Hepatocyte (in vitro differentiated cells): ENCODE results near the gene ZBTB7C. TPM values are rescaled to one million over a fixed set of nuclear protein-coding genes. Genes with fewer than 3 reads are reported as not detected.
A peak's percentile ranks its signal among the peaks of the same experiment; 100 is the strongest.

Experiments used
- DNase-seq: peaks from one replicate; pipeline ENCODE4 v3.0.0-alpha.2; 2016; ENCODE audit warnings: low spot score
- H2AFZ ChIP-seq: fragments of 200-600 bp; sonication (generic); 2 replicates; pipeline ENCODE4 v1.6.0; 2016; ENCODE audit warnings: antibody characterized with exemption, mild to moderate bottlenecking
- H3K27ac ChIP-seq: fragments of 200-600 bp; sonication (generic); 2 replicates; pipeline ENCODE4 v1.5.1; 2016; ENCODE audit warnings: mild to moderate bottlenecking
- H3K27me3 ChIP-seq: fragments of 200-600 bp; sonication (generic); 2 replicates; pipeline ENCODE4 v1.6.1; 2016
- H3K36me3 ChIP-seq: fragments of 200-600 bp; sonication (generic); replicated peaks from 2 replicates; pipeline ENCODE4 v1.5.1; 2016; ENCODE audit warnings: low read depth; ENCODE audit not compliant: insufficient read depth
- H3K4me1 ChIP-seq: fragments of 200-600 bp; sonication (generic); 2 replicates; pipeline ENCODE4 v1.5.1; 2016; ENCODE audit warnings: mild to moderate bottlenecking, moderate library complexity; ENCODE audit not compliant: insufficient read depth
- H3K4me2 ChIP-seq: fragments of 200-600 bp; sonication (generic); 2 replicates; pipeline ENCODE4 v1.6.0; 2016
- H3K4me3 ChIP-seq: fragments of 200-600 bp; sonication (generic); 2 replicates; pipeline ENCODE4 v1.5.1; 2016; ENCODE audit warnings: mild to moderate bottlenecking
- H3K79me2 ChIP-seq: fragments of 200-600 bp; sonication (generic); 2 replicates; pipeline ENCODE4 v1.6.0; 2017; ENCODE audit warnings: mild to moderate bottlenecking
- H3K9me2 ChIP-seq: fragments of 200-600 bp; sonication (generic); replicated peaks from 2 replicates; pipeline ENCODE4 v1.6.0; 2017; ENCODE audit warnings: mild to moderate bottlenecking; ENCODE audit not compliant: insufficient read depth
- H3K9me3 ChIP-seq: fragments of 200-600 bp; sonication (generic); 2 replicates; pipeline ENCODE4 v1.5.1; 2016; ENCODE audit warnings: low read depth, mild to moderate bottlenecking
- H4K20me1 ChIP-seq: fragments of 200-600 bp; sonication (generic); 2 replicates; pipeline ENCODE4 v1.6.0; 2016; ENCODE audit warnings: mild to moderate bottlenecking; ENCODE audit not compliant: insufficient read depth, poor library complexity, severe bottlenecking
- EZH2 ChIP-seq: fragments of 200-600 bp; sonication (generic); IDR thresholded peaks from 2 replicates; pipeline ENCODE4 v1.6.1; 2016; ENCODE audit warnings: antibody characterized with exemption, mild to moderate bottlenecking, borderline replicate concordance
- EZH2phosphoT487 ChIP-seq: fragments of 200-600 bp; sonication (generic); IDR thresholded peaks from one replicate; pipeline ENCODE4 v1.6.1; 2018; ENCODE audit warnings: antibody characterized with exemption, mild to moderate bottlenecking, low read depth, moderate library complexity; ENCODE audit not compliant: unreplicated experiment, severe bottlenecking
- WGBS: methylation state at CpG from one replicate; pipeline ENCODE4 v1.1.6; 2016; ENCODE audit warnings: low lambda C conversion rate; ENCODE audit errors: missing lambda C conversion rate; 5-methylcytosine and 5-hydroxymethylcytosine counted together
- polyA plus RNA-seq: library from polyadenylated mRNA; unstranded; fragments of >200 nt; fragmentation: Nextera tagmentation; extraction: Ambion mirVana; gene quantifications from 2 replicates; pipeline ENCODE4 v1.2.1, GENCODE V29; 2016
- total RNA-seq: library from RNA; depleted of rRNA; stranded (reverse); fragments of >200 nt; gene quantifications from 2 replicates; pipeline ENCODE4 v1.2.3, GENCODE V29; 2014
- TF ChIP-seq, protein P1 (sequence below): fragments of 200-600 bp; sonication (generic); IDR thresholded peaks from 2 replicates; pipeline ENCODE4 v1.5.1; 2016; ENCODE audit warnings: antibody characterized with exemption, mild to moderate bottlenecking; ENCODE audit not compliant: poor library complexity

The ZBTB7C gene
- total and polyA plus RNA-seq, 2 experiments from 2014 or later, result 0.70 to 1.0 TPM

DNA sequence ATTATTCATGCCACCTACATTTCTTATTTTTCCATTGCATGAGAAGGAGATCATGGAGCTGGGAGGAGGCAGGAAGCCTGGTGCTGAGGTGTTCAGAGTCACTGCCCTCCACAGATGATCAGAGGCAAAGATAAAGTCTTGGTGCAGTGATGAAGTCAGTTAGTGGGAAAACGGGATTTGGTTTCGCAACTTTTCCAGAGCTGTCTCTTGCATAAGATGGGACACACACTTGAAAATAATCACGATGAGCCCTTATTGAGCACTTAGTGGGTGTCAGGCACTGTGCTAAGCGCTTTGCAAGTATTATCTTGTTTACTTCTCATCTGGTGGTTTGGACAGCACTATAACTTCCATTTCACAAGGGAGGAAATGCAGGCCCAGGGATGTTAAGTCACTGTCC is 256.6 kb downstream of the ZBTB7C start:
- WGBS, result 55% methylated on average over 4 of the region's 4 CpGs
- H3K9me3 ChIP-seq, result no peaks in the 10 kb centered on the region
- no peaks in the 10 kb centered on the region for H3K9me2 ChIP-seq
- H3K27me3 ChIP-seq, result no peaks in the 10 kb centered on the region
- H3K4me2 ChIP-seq, result no peak overlapping the region
- H3K36me3 ChIP-seq, result no peaks in the 10 kb centered on the region
- H3K79me2 ChIP-seq, result no peaks in the 10 kb centered on the region
- TF ChIP-seq EZH2 (no peak), EZH2phosphoT487 (no peak)
- TF ChIP-seq, protein P1, sequence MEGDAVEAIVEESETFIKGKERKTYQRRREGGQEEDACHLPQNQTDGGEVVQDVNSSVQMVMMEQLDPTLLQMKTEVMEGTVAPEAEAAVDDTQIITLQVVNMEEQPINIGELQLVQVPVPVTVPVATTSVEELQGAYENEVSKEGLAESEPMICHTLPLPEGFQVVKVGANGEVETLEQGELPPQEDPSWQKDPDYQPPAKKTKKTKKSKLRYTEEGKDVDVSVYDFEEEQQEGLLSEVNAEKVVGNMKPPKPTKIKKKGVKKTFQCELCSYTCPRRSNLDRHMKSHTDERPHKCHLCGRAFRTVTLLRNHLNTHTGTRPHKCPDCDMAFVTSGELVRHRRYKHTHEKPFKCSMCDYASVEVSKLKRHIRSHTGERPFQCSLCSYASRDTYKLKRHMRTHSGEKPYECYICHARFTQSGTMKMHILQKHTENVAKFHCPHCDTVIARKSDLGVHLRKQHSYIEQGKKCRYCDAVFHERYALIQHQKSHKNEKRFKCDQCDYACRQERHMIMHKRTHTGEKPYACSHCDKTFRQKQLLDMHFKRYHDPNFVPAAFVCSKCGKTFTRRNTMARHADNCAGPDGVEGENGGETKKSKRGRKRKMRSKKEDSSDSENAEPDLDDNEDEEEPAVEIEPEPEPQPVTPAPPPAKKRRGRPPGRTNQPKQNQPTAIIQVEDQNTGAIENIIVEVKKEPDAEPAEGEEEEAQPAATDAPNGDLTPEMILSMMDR, result no peak
- peak; percentile 71 for DNase-seq
- no peaks in the 10 kb centered on the region for H4K20me1 ChIP-seq
- H3K27ac ChIP-seq, result peak overlapping the region; percentile 69
- H3K4me3 ChIP-seq, result no peak overlapping the region
- peaks cover 26% of the 10 kb centered on the region for H3K4me1 ChIP-seq
- no peak overlapping the region for H2AFZ ChIP-seq

DNA sequence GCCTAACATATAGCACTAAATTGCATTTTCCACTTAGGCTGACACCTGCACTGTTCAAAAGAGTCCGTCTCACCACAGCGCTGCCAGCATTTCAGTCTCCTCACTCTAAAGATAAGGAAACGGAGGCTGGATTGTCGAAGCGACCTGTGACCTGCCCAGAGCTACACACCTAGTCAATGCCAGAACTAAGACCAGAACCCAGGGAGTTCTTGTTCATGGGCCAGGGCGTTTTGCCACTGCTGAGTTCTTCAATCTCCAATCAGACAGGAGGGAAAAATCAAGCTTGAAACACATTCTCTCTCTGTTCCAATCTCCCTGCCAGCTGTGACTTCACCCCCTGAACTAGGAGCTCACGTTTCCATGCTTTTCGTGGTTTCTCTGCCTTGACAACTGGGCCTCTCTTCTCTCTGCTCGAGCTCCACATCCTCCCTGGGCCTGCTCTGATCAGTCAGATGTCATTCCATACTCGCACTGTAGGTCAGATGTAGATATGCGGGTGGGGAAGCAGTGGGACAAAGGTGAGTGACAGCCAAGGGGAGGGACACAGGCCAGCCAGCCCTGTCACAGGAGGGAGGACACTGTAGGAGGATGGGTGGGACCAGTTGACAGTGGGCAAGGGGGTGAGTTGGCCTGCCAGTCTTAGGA is 257.6 kb downstream of the ZBTB7C start:
- Histone ChIP-seq H3K36me3 (no peaks in the 10 kb centered on the region), H3K9me2 (no peaks in the 10 kb centered on the region), H3K4me1 (peaks cover 26% of the 10 kb centered on the region), H3K27me3 (no peaks in the 10 kb centered on the region), H3K9me3 (no peaks in the 10 kb centered on the region), H2AFZ (no peak overlapping the region), H3K27ac (peak overlapping the region; percentile 4), H3K4me3 (no peak overlapping the region), H3K79me2 (no peaks in the 10 kb centered on the region), H4K20me1 (no peaks in the 10 kb centered on the region), H3K4me2 (no peak overlapping the region)
- DNase-seq, result peak; percentile 37
- WGBS, result 64% methylated on average over 11 of the region's 11 CpGs
- no peak for TF ChIP-seq EZH2phosphoT487
- no peak for TF ChIP-seq EZH2
- TF ChIP-seq, protein P1, result no peak

DNA sequence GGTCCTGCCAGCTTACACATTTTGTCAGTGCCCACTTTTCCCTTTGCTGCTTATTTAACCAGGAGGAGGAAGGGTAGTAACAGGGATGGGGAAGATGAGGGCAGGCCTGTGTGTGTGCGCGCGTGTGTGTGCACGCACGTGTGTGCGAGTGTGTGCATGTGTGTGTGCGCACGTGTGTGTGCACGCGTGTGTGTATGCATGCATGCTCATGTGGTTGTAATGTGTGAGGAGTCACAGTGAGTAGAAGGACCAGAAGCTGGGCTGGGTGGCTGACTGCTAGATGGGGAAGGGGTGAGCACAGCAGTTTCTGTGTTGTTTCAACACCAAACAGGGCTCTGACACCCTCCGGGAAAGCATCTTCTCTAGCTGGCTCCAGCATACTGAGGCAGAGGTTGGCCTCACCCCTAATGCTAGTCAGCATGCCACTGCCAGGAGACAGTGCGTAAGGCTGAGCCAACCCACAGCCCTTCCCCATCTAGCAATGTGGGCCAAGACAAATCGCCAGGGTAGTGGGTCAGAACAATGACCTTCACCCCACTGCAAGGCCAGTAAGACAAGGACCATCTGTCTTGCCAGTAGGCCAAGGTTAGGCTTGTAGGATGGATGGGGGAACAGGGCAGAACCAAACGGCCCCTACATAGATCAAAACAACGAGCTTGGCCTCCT is 260.0 kb downstream of the ZBTB7C start:
- 95% methylated on average over 15 of the region's 15 CpGs for WGBS
- H3K4me2 ChIP-seq, result no peak overlapping the region
- TF ChIP-seq, protein P1, result no peak
- TF ChIP-seq EZH2 (no peak), EZH2phosphoT487 (no peak)
- no peak for DNase-seq
- H3K36me3 ChIP-seq, result no peaks in the 10 kb centered on the region
- no peak overlapping the region for H2AFZ ChIP-seq
- no peaks in the 10 kb centered on the region for H3K9me2 ChIP-seq
- H3K4me3 ChIP-seq, result no peak overlapping the region
- H3K27ac ChIP-seq, result no peak overlapping the region
- H3K4me1 ChIP-seq, result peaks cover 26% of the 10 kb centered on the region
- no peaks in the 10 kb centered on the region for H4K20me1 ChIP-seq
- no peaks in the 10 kb centered on the region for H3K9me3 ChIP-seq
- no peaks in the 10 kb centered on the region for H3K79me2 ChIP-seq
- H3K27me3 ChIP-seq, result no peaks in the 10 kb centered on the region
